K562 (cell line): ENCODE data around the gene RPL15. TPM values are rescaled to one million over a fixed set of nuclear protein-coding genes. Genes with fewer than 3 reads are reported as not detected.

Source experiments
- CGGBP1 ChIP-seq: fragments of 250-450 bp; sonication (Bioruptor Pico); IDR thresholded peaks from 2 replicates; pipeline ENCODE4 v1.9.0; 2021; ENCODE audit warnings: mild to moderate bottlenecking
- DLX4 ChIP-seq: fragments of 250-450 bp; sonication (Bioruptor Pico); IDR thresholded peaks from 2 replicates; pipeline ENCODE4 v1.6.1; 2021; ENCODE audit warnings: mild to moderate bottlenecking
- MNT ChIP-seq, 2 experiments: fragments of 450-650 bp; conservative IDR thresholded peaks; 2 replicates each; pipeline ENCODE4 v1.6.1; 2017; ENCODE audit warnings: mild to moderate bottlenecking in 2 of 2, moderate library complexity in 2 of 2
- MYBL2 ChIP-seq, 2 experiments: fragments of 450-650 bp in 1 of 2; sonication (generic) in 1 of 2; formaldehyde crosslinking in 1 of 2; IDR thresholded peaks; 2 replicates each; pipeline versions ENCODE4 v1.6.1 to v1.8.1; 2017 to 2022; ENCODE audit warnings: borderline replicate concordance in 1 of 2, inconsistent platforms in 1 of 2, low read depth in 1 of 2, mild to moderate bottlenecking in 1 of 2, missing genetic modification reagents in 1 of 2, moderate library complexity in 1 of 2
- NFE2 ChIP-seq: IDR thresholded peaks from 2 replicates; pipeline ENCODE4 v1.6.1; 2014; ENCODE audit warnings: antibody characterized with exemption, low read depth
- STAT5B ChIP-seq: fragments of 250-450 bp; sonication (Bioruptor Pico); IDR thresholded peaks from 2 replicates; pipeline ENCODE4 v1.8.0; 2021; ENCODE audit warnings: mild to moderate bottlenecking, inconsistent platforms
- U2AF1 ChIP-seq: fragments of 200-400 bp; formaldehyde crosslinking; optimal IDR thresholded peaks from 2 replicates; pipeline ENCODE3; 2017; ENCODE audit warnings: mild to moderate bottlenecking, low read depth, low read length, moderate library complexity
- ZBTB11 ChIP-seq, 3 experiments: fragments of 200-800 bp in 1 of 3; fragments of 250-450 bp in 1 of 3; fragments of 450-650 bp in 1 of 3; sonication (Bioruptor Pico) in 1 of 3; sonication (Bioruptor generic) in 1 of 3; formaldehyde crosslinking in 1 of 3; IDR thresholded peaks; 2 replicates each; pipeline versions ENCODE4 v1.6.1 to v1.8.0; 2016 to 2022; ENCODE audit warnings: mild to moderate bottlenecking in 2 of 3, missing genetic modification characterization in 2 of 3, missing compliant biosample characterization in 1 of 3, moderate library complexity in 1 of 3
- ZNF589 ChIP-seq: fragments of 200-800 bp; sonication (Bioruptor generic); IDR thresholded peaks from 2 replicates; pipeline ENCODE4 v1.6.1; 2016; ENCODE audit warnings: low read depth, missing genetic modification characterization, missing compliant biosample characterization
- ZNF740 ChIP-seq, 3 experiments: fragments of 200-800 bp in 1 of 3; sonication (Bioruptor generic) in 1 of 3; sonication (generic) in 1 of 3; formaldehyde crosslinking in 1 of 3; IDR thresholded peaks; 2 replicates each; pipeline versions ENCODE4 v1.6.1 to v1.8.0; 2016 to 2022; ENCODE audit warnings: mild to moderate bottlenecking in 2 of 3, missing compliant biosample characterization in 2 of 3, missing genetic modification characterization in 2 of 3, missing genetic modification reagents in 1 of 3
- ZSCAN29 ChIP-seq: fragments of 450-650 bp; IDR thresholded peaks from 2 replicates; pipeline ENCODE4 v1.6.1; 2017
- polyA plus RNA-seq, 8 experiments: library from polyadenylated mRNA; depleted of rRNA in 4 of 8; stranded (reverse) in 5 of 8; unstranded in 3 of 8; fragments of >200 nt; fragmentation: Nextera tagmentation in 2 of 8; fragmentation: Illumina TruSeq in 1 of 8; extraction: Ambion mirVana in 2 of 8; extraction: Trizol in 1 of 8; gene quantifications; 2 replicates each; pipeline versions ENCODE4 v1.2.1 to v1.2.3, GENCODE V29; 2011 to 2014; ENCODE audit warnings: inconsistent platforms in 1 of 8, missing spikeins in 1 of 8
- total RNA-seq, 7 experiments: library from RNA; depleted of rRNA in 6 of 7; stranded (reverse); fragments of >200 nt in 6 of 7; fragmentation: Illumina TruSeq in 2 of 7; extraction: Trizol in 2 of 7; gene quantifications; 2 replicates each; pipeline versions ENCODE4 v1.2.1 to v1.2.3, GENCODE V29; 2011 to 2021; ENCODE audit warnings: low replicate concordance in 1 of 7
- TF ChIP-seq, protein P1 (sequence below): sonication (generic); formaldehyde crosslinking; IDR thresholded peaks from 2 replicates; pipeline ENCODE4 v1.8.0; 2022; ENCODE audit warnings: mild to moderate bottlenecking, missing genetic modification reagents
- TF ChIP-seq, protein P2 (sequence below): fragments of 250-450 bp; sonication (Bioruptor Pico); IDR thresholded peaks from 2 replicates; pipeline ENCODE4 v1.5.0; 2021

RPL15 gene
- total and polyA plus RNA-seq, 9 of the 15 experiments (the other 6 are each of a cell fraction or from before 2014, with no cell fraction given), result 2,393 to 8,850 (median 3,928) TPM

DNA sequence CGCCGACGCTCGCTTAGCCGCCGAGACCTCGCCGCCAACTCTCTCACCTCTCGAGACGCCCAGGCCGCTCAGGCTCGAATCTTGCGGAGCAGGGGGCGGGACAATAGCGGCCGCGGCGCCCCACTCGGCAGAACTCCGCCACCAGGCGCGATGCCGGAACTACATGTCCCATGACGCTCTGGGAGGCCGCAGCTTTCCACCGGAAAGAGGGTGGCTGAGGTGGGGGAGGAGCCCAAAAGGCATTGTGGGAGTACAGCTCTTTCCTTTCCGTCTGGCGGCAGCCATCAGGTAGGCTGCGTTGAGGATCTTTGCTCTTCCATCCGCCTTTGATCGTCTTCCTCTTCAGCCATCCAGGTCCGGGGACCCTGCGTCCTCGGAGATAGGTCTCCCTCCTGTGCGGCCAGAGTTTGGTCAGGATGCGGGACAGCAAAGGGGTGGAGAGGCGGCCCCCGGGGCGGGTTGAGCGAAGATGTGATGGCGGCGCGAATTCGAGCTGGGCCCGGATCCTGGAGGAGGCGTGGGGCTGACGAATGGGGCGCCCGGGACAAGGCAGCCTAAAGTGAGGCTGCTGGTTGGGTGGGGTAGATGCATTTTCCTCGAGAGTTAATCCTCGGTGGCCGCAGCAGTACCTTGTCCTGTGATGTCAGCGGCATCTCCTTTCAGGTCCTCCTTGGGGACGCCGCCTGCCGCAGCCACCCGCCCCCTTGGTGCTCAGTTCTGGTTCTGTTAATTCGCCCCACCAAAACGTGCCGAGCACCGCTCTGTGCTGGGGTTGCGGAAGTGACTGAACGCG lies at the start of gene RPL15, which contains the start of gene NKIRAS1 (continued):
- TF ChIP-seq ZNF740 (CRISPR knock-in tag; IDR thresholded peaks at IDR 0.05), result peak; percentile 83
- peak in 1 of 2 experiments; percentile 43; a peak in 1 of 4 replicates for TF ChIP-seq ZNF740 (tag; IDR thresholded peaks at IDR 0.05)
- TF ChIP-seq ZNF589, result 0 out of 2 replicates have a peak, but pooled peaks have one; percentile 54
- no peak; the same call in 1 of the 2 replicates for TF ChIP-seq NFE2
- TF ChIP-seq MYBL2 (IDR thresholded peaks at IDR 0.05; ENCODE audit: low read depth), result no peak
- TF ChIP-seq MYBL2 (CRISPR knock-in tag; IDR thresholded peaks at IDR 0.05; ENCODE audit: borderline replicate concordance), result no peak
- peak; percentile 34 to 91 (median 67); a peak in 3 of 6 replicates for TF ChIP-seq ZBTB11 (CRISPR knock-in tag; IDR thresholded peaks at IDR 0.05)
- TF ChIP-seq STAT5B (CRISPR knock-in tag), result no peak
- TF ChIP-seq CGGBP1 (CRISPR knock-in tag), result peak; percentile 92
- TF ChIP-seq MNT (conservative IDR thresholded peaks at IDR 0.05), result peak; percentile 78 to 84
- no peak for TF ChIP-seq DLX4 (CRISPR knock-in tag)
- TF ChIP-seq, protein P1, sequence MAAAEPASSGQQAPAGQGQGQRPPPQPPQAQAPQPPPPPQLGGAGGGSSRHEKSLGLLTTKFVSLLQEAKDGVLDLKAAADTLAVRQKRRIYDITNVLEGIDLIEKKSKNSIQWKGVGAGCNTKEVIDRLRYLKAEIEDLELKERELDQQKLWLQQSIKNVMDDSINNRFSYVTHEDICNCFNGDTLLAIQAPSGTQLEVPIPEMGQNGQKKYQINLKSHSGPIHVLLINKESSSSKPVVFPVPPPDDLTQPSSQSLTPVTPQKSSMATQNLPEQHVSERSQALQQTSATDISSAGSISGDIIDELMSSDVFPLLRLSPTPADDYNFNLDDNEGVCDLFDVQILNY (CRISPR knock-in tag), result no peak; the same call in none of the 2 replicates
- TF ChIP-seq, protein P2, sequence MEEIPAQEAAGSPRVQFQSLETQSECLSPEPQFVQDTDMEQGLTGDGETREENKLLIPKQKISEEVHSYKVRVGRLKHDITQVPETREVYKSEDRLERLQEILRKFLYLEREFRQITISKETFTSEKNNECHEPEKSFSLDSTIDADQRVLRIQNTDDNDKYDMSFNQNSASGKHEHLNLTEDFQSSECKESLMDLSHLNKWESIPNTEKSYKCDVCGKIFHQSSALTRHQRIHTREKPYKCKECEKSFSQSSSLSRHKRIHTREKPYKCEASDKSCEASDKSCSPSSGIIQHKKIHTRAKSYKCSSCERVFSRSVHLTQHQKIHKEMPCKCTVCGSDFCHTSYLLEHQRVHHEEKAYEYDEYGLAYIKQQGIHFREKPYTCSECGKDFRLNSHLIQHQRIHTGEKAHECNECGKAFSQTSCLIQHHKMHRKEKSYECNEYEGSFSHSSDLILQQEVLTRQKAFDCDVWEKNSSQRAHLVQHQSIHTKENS, result no peak
- no peak for TF ChIP-seq U2AF1
- no peak; the same call in 1 of the 2 replicates for TF ChIP-seq ZSCAN29
